CD4-positive, alpha-beta memory T cell (primary cell): ENCODE measurements around the gene NUP37. TPM values are rescaled to one million over a fixed set of nuclear protein-coding genes. Genes with fewer than 3 reads are reported as not detected.

Source experiments
- CTCF ChIA-PET: fragments of 350-600 bp; sonication (Branson Sonifier 250); formaldehyde crosslinking; loops from one replicate; lab custom pipeline; 2021; ENCODE audit warnings: inconsistent platforms; ENCODE audit not compliant: partially characterized antibody; lab: Charles Lee
- POLR2A ChIA-PET: fragments of 350-600 bp; sonication (Branson Sonifier 250); formaldehyde crosslinking; loops from one replicate; lab custom pipeline; 2021; ENCODE audit not compliant: partially characterized antibody; lab: Charles Lee
- DNase-seq, 5 donors: peaks; one replicate each; pipeline versions ENCODE4 v3.0.0 to v3.0.0-alpha.2; 2020 to 2022; ENCODE audit warnings: mixed read lengths in 1 of 5
- H3K27ac ChIP-seq: one replicate; pipeline ENCODE4 v1.7.0; 2013; ENCODE audit warnings: low read depth, low read length
- H3K27me3 ChIP-seq: 2 replicates; pipeline ENCODE4 v1.7.0; 2013; ENCODE audit warnings: mild to moderate bottlenecking, low read length, moderate library complexity; ENCODE audit not compliant: insufficient read depth
- H3K36me3 ChIP-seq: 2 replicates; pipeline ENCODE4 v1.7.0; 2013; ENCODE audit warnings: mild to moderate bottlenecking, low read length, moderate library complexity; ENCODE audit not compliant: insufficient read depth
- H3K4me1 ChIP-seq: 2 replicates; pipeline ENCODE4 v1.7.0; 2013; ENCODE audit warnings: mild to moderate bottlenecking, low read length, moderate library complexity; ENCODE audit not compliant: insufficient read depth
- H3K4me3 ChIP-seq, 2 donors: one replicate each; pipeline ENCODE4 v1.7.0; 2013; ENCODE audit warnings: low read length in 2 of 2, mild to moderate bottlenecking in 1 of 2
- H3K9me3 ChIP-seq, 2 donors: one replicate each; pipeline ENCODE4 v1.7.0; 2013; ENCODE audit warnings: low read length in 2 of 2, control low read depth in 1 of 2; ENCODE audit not compliant: control insufficient read depth in 1 of 2
- H3K27ac Mint-ChIP-seq, 7 donors: one replicate each; pipeline ENCODE4 v1.8.0; 2020 to 2021; ENCODE audit warnings: mixed read lengths in 7 of 7, mild to moderate bottlenecking in 6 of 7, inconsistent platforms in 3 of 7, moderate library complexity in 3 of 7
- H3K27me3 Mint-ChIP-seq, 2 donors: one replicate each; pipeline ENCODE4 v1.8.0; 2020 to 2021; ENCODE audit warnings: mixed read lengths in 2 of 2
- H3K36me3 Mint-ChIP-seq, 2 donors: one replicate each; pipeline ENCODE4 v1.8.0; 2020 to 2021; ENCODE audit warnings: mixed read lengths in 2 of 2, inconsistent platforms in 1 of 2, mild to moderate bottlenecking in 1 of 2
- H3K4me1 Mint-ChIP-seq, 4 donors: one replicate each; pipeline ENCODE4 v1.8.0; 2020 to 2021; ENCODE audit warnings: mixed read lengths in 4 of 4, mild to moderate bottlenecking in 1 of 4
- H3K4me3 Mint-ChIP-seq, 8 donors: one replicate each; pipeline ENCODE4 v1.8.0; 2020 to 2021; ENCODE audit warnings: mixed read lengths in 8 of 8, mild to moderate bottlenecking in 7 of 8, moderate library complexity in 6 of 8, inconsistent platforms in 3 of 8
- H3K9me3 Mint-ChIP-seq, 8 donors: one replicate each; pipeline ENCODE4 v1.8.0; 2020 to 2021; ENCODE audit warnings: mixed read lengths in 8 of 8, mild to moderate bottlenecking in 5 of 8, inconsistent platforms in 3 of 8, moderate library complexity in 1 of 8
- intact Hi-C: fragments of 100-400 bp; cut with micrococcal nuclease; formaldehyde crosslinking; loops from one replicate; pipeline ENCODE4 v1.15.1; 2023
- polyA plus RNA-seq, 2 donors: library from polyadenylated mRNA; unstranded; fragments of 300-500 nt; fragmentation: Illumina TruSeq; gene quantifications; one replicate each; pipeline ENCODE4 v1.2.3, GENCODE V29; 2021
- total RNA-seq, 2 experiments: library from RNA; stranded (reverse); gene quantifications; one replicate each; pipeline ENCODE4 v1.2.3, GENCODE V29; 2021

Gene NUP37
- total and polyA plus RNA-seq, 4 experiments from 2014 or later, result 17.0 to 34.5 (median 25.7) TPM

DNA sequence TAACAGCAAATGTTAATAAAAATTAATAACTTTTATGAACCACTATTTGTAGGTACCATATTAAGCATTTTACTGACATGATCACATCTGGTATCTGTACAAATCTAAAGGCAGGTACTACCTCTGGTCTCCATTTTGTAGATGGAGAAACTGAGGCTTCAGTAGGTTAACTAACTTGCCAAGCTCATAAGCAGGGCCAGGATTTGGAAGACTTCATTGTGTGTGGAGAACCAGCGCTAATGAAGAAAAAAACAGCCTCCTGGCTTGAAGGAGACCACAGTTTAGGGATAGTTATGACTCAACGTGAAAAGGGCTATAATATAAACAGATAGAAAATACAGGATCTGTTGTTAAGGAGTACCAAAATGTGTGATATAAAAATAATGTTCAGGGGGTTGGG is 1.0 kb downstream of the NUP37 start:
- no peaks in the 10 kb centered on the region for H3K27me3 ChIP-seq
- no peak overlapping the region for H3K27ac ChIP-seq
- peak overlapping the region in 6 of 7 donors; percentile 23 to 95 (median 86) for H3K27ac Mint-ChIP-seq
- ChIA-PET CTCF (no interaction called here), POLR2A (interaction anchor here (2.5 kb wide), 1 partner anchor 58 kb away, joined by 23 read pairs; the partner anchor contains the start of gene WASHC3)
- intact Hi-C loops, result no loop called here
- H3K4me1 ChIP-seq, result peaks cover 24% of the 10 kb centered on the region
- no peaks in the 10 kb centered on the region for H3K9me3 ChIP-seq
- H3K4me3 ChIP-seq, result peak overlapping the region in 1 of 2 donors; percentile 86
- H3K36me3 Mint-ChIP-seq, result peaks cover 16 to 26% of the 10 kb centered on the region in 2 donors
- no peak for DNase-seq
- no peaks in the 10 kb centered on the region for H3K27me3 Mint-ChIP-seq
- peaks cover 14 to 35% (median 19%) of the 10 kb centered on the region in 4 donors for H3K4me1 Mint-ChIP-seq
- H3K4me3 Mint-ChIP-seq, result peak overlapping the region; percentile 37 to 93 (median 84)
- H3K36me3 ChIP-seq, result no peaks in the 10 kb centered on the region
- H3K9me3 Mint-ChIP-seq, result no peaks in the 10 kb centered on the region

DNA sequence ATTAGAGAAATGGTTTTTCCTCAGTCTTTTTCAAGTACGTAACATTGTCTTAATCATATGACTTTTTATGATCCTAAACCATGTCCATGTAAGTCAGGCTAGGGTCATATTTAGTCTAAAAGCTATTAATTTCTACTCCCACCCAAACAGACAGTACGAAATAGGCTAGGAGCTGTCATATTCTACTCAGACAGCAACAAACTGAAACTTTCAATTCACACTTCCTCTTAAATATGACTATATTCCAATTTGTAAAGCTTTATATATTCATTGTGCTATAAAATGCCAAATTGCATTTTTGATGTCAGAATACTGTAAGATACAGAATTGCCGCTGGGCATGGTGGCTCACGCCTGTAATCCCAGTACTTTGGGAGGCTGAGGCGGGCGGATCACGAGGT is 3.5 kb downstream of the NUP37 start:
- Histone ChIP-seq H3K36me3 (peaks cover 4% of the 10 kb centered on the region), H3K9me3 (no peaks in the 10 kb centered on the region), H3K4me1 (peaks cover 24% of the 10 kb centered on the region), H3K4me3 (no peak overlapping the region), H3K27ac (no peak overlapping the region), H3K27me3 (no peaks in the 10 kb centered on the region)
- Mint-ChIP-seq H3K27ac (peak overlapping the region in 1 of 7 donors; percentile 46), H3K27me3 (no peaks in the 10 kb centered on the region), H3K9me3 (no peaks in the 10 kb centered on the region), H3K4me1 (peaks cover 14 to 35% (median 20%) of the 10 kb centered on the region in 4 donors), H3K4me3 (no peak overlapping the region), H3K36me3 (peaks cover 20 to 34% of the 10 kb centered on the region in 2 donors)
- DNase-seq, result no peak
- intact Hi-C loops, result no loop called here
- ChIA-PET POLR2A (no interaction called here), CTCF (no interaction called here)

DNA sequence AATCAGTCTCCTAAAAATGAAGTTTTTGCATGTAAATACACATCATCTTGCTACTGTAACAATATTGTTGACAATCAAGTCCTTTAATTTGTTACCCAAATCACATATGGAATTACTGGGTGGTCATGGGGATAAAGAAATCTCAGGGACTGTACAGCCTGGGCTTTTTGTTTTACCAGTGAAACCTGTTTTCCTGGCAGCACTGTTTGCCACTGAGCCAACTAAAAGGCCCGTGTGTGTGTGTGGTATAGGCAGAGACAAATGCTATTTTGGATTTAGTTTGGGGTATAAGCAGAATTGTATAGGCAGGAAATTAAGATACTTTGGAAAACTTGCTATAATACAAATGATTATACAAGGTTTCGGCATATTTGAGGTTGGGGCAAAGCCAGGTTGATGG is 5.7 kb downstream of the NUP37 start:
- peaks cover 5 to 15% (median 12%) of the 10 kb centered on the region in 4 donors for H3K4me1 Mint-ChIP-seq
- no peak for DNase-seq
- H3K4me3 ChIP-seq, result no peak overlapping the region
- ChIA-PET CTCF (no interaction called here), POLR2A (no interaction called here)
- H3K27ac ChIP-seq, result no peak overlapping the region
- no peak overlapping the region for H3K4me3 Mint-ChIP-seq
- no peaks in the 10 kb centered on the region for H3K27me3 ChIP-seq
- H3K36me3 ChIP-seq, result peaks cover 4% of the 10 kb centered on the region
- H3K36me3 Mint-ChIP-seq, result peaks cover 37 to 44% of the 10 kb centered on the region in 2 donors
- intact Hi-C loops, result no loop called here
- peaks cover 9% of the 10 kb centered on the region for H3K4me1 ChIP-seq
- H3K9me3 Mint-ChIP-seq, result no peaks in the 10 kb centered on the region
- H3K27ac Mint-ChIP-seq, result peak overlapping the region in 1 of 7 donors; percentile 37
- H3K9me3 ChIP-seq, result no peaks in the 10 kb centered on the region
- H3K27me3 Mint-ChIP-seq, result no peaks in the 10 kb centered on the region

GRCh38 chr12:102110782-102111181 is 9.1 kb downstream of the NUP37 start:
- no peak overlapping the region for H3K27ac ChIP-seq
- no peaks in the 10 kb centered on the region for H3K27me3 ChIP-seq
- no peaks in the 10 kb centered on the region for H3K9me3 ChIP-seq
- peaks cover 7 to 12% (median 9%) of the 10 kb centered on the region in 4 donors for H3K4me1 Mint-ChIP-seq
- H3K4me1 ChIP-seq, result no peaks in the 10 kb centered on the region
- H3K9me3 Mint-ChIP-seq, result peaks cover 0 to 4% (median 0%) of the 10 kb centered on the region in 8 donors
- H3K36me3 ChIP-seq, result peaks cover 19% of the 10 kb centered on the region
- ChIA-PET POLR2A (no interaction called here), CTCF (no interaction called here)
- no peaks in the 10 kb centered on the region for H3K27me3 Mint-ChIP-seq
- no peak overlapping the region for H3K27ac Mint-ChIP-seq
- H3K36me3 Mint-ChIP-seq, result peaks cover 57% of the 10 kb centered on the region in 2 donors
- no peak overlapping the region for H3K4me3 ChIP-seq
- no peak overlapping the region for H3K4me3 Mint-ChIP-seq
- intact Hi-C loops, result no loop called here
- no peak for DNase-seq

DNA sequence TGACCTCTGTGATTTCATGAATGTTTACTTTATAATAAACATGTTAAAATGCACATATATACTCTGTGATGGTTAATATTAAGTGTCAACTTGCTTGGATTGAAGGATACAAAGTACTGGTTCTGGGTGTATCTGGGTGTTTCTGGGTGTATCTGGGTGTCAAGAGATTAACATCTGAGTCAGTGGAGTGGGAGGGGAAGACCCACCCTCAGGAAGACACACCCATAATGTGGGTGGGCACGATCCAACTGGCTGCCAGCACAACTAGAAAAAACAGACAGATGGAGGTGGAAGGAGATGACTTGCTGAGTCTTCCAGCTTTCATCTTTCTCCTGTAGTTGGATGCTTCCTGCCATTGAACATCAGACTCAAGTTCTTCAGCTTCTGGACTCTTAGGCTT is 11.9 kb downstream of the NUP37 start:
- Mint-ChIP-seq H3K36me3 (peaks cover 65 to 69% of the 10 kb centered on the region in 2 donors), H3K4me3 (no peak overlapping the region), H3K4me1 (peaks cover 7 to 10% (median 7%) of the 10 kb centered on the region in 4 donors), H3K27ac (no peak overlapping the region), H3K9me3 (peaks cover 0 to 5% (median 0%) of the 10 kb centered on the region in 8 donors), H3K27me3 (no peaks in the 10 kb centered on the region)
- Histone ChIP-seq H3K27me3 (no peaks in the 10 kb centered on the region), H3K36me3 (peaks cover 19% of the 10 kb centered on the region), H3K4me3 (no peak overlapping the region), H3K4me1 (no peaks in the 10 kb centered on the region), H3K9me3 (no peaks in the 10 kb centered on the region), H3K27ac (no peak overlapping the region)
- ChIA-PET CTCF (no interaction called here), POLR2A (no interaction called here)
- no peak for DNase-seq
- intact Hi-C loops, result no loop called here

- no peaks in the 10 kb centered on the region for H3K27me3 ChIP-seq
Measured at GRCh38 chr12:102106905-102107304, 13.0 kb downstream of the NUP37 start.

DNA sequence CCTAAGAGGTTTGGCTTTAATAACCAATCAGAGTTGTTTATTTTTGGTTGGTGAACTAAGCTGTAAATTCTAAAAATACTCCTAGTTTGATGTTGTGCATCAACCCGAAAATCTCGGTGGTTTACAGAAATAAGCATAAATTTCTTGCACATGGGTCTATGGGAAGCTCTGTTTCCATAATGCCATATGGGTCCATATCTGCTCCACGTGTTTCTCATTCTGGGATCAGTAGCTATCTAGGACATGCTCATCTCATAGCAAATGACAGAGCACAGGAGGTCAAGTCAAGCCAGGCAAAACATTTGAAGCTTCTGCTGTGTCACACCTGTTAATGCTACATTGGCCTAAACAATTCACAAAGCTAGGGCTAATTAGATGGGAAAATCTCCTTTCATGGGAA is 23.1 kb downstream of the NUP37 start:
- Mint-ChIP-seq H3K9me3 (no peaks in the 10 kb centered on the region), H3K27me3 (no peaks in the 10 kb centered on the region), H3K27ac (no peak overlapping the region), H3K4me3 (no peak overlapping the region), H3K4me1 (peaks cover 0 to 2% (median 0%) of the 10 kb centered on the region in 4 donors), H3K36me3 (peaks cover 24 to 44% of the 10 kb centered on the region in 2 donors)
- Histone ChIP-seq H3K27ac (no peak overlapping the region), H3K36me3 (peaks cover 9% of the 10 kb centered on the region), H3K9me3 (no peaks in the 10 kb centered on the region), H3K27me3 (no peaks in the 10 kb centered on the region), H3K4me1 (no peaks in the 10 kb centered on the region), H3K4me3 (no peak overlapping the region)
- no peak for DNase-seq
- intact Hi-C loops, result loop anchor here (10.0 kb wide), 1 partner anchor 1448 kb away; no protein-coding TSS in a partner anchor
- ChIA-PET POLR2A (no interaction called here), CTCF (no interaction called here)

More at GRCh38 chr12:102106905-102107304, 13.0 kb downstream of the NUP37 start:
- Histone ChIP-seq H3K36me3 (peaks cover 15% of the 10 kb centered on the region), H3K4me1 (no peaks in the 10 kb centered on the region), H3K27ac (no peak overlapping the region), H3K4me3 (no peak overlapping the region), H3K9me3 (no peaks in the 10 kb centered on the region)
- no peak overlapping the region for H3K4me3 Mint-ChIP-seq
- no peak for DNase-seq
- peaks cover 66 to 69% of the 10 kb centered on the region in 2 donors for H3K36me3 Mint-ChIP-seq
- ChIA-PET POLR2A (no interaction called here), CTCF (no interaction called here)
- intact Hi-C loops, result no loop called here
- H3K27ac Mint-ChIP-seq, result peak overlapping the region in 3 of 7 donors; percentile 29 to 84 (median 31)
- no peaks in the 10 kb centered on the region for H3K27me3 Mint-ChIP-seq
- H3K4me1 Mint-ChIP-seq, result peaks cover 6 to 10% (median 7%) of the 10 kb centered on the region in 4 donors
- peaks cover 0 to 5% (median 0%) of the 10 kb centered on the region in 8 donors for H3K9me3 Mint-ChIP-seq
